Transverse colon (tissue), 4 donors: ENCODE results near the gene POLR1D. TPM values are rescaled to one million over a fixed set of nuclear protein-coding genes. Genes with fewer than 3 reads are reported as not detected.

Experiments
- DNase-seq: peaks from one replicate; pipeline ENCODE4 v3.0.0-alpha.2; 2019
- H3K27ac ChIP-seq, 4 donors: fragments of 200-600 bp; sonication (generic); 2 replicates each; pipeline ENCODE4 v1.5.1; 2016 to 2018; ENCODE audit warnings: inconsistent platforms in 4 of 4
- H3K27me3 ChIP-seq: fragments of 200-600 bp; sonication (generic); 2 replicates; pipeline ENCODE4 v1.5.1; 2017; ENCODE audit warnings: inconsistent platforms
- H3K36me3 ChIP-seq, 4 donors: fragments of 200-600 bp; sonication (generic); 2 replicates each; pipeline ENCODE4 v1.5.1; 2017 to 2019; ENCODE audit warnings: inconsistent platforms in 4 of 4
- H3K4me1 ChIP-seq, 4 donors: fragments of 200-600 bp; sonication (generic); 2 replicates each; pipeline ENCODE4 v1.5.1; 2017 to 2020; ENCODE audit warnings: inconsistent platforms in 4 of 4
- H3K4me3 ChIP-seq, 4 donors: fragments of 200-600 bp; sonication (generic); 1 replicate in 1 of 4; 2 replicates in 3 of 4; pipeline versions ENCODE4 v1.5.1 to v1.6.1; 2017 to 2019; ENCODE audit warnings: inconsistent platforms in 4 of 4
- H3K9me3 ChIP-seq, 2 donors: fragments of 200-600 bp; sonication (generic); 2 replicates each; pipeline ENCODE4 v1.5.1; 2017 to 2019; ENCODE audit warnings: inconsistent platforms in 2 of 2
- EP300 ChIP-seq: sonication (generic); formaldehyde crosslinking; IDR thresholded peaks from one replicate; pipeline ENCODE4 v1.6.1; 2017; ENCODE audit warnings: antibody characterized with exemption, low read depth
- POLR2A ChIP-seq: fragments of 450-650 bp; IDR thresholded peaks from one replicate; pipeline ENCODE4 v1.6.1; 2016; ENCODE audit warnings: antibody characterized with exemption, mild to moderate bottlenecking, moderate library complexity
- POLR2AphosphoS5 ChIP-seq, 3 donors: sonication (generic); formaldehyde crosslinking; IDR thresholded peaks; one replicate each; pipeline ENCODE4 v1.6.1; 2016; ENCODE audit warnings: antibody characterized with exemption in 3 of 3
- WGBS, 2 donors: methylation state at CpG; one replicate each; pipeline ENCODE4 v1.1.5; 2018; ENCODE audit warnings: low coverage in 1 of 2; 5-methylcytosine and 5-hydroxymethylcytosine counted together
- in situ Hi-C, 4 donors: fragments of 200-750 bp; cut with MboI; loops; one replicate each; pipeline versions ENCODE4 v1.15.0 to v1.15.1; 2017; ENCODE audit warnings: low sequenced_read_pairs in 3 of 4, low pct_ligation_motif_present in 1 of 4, low pct_unique_long_range_greater_than_20kb in 1 of 4
- intact Hi-C: fragments of 100-400 bp; cut with DNase I; formaldehyde crosslinking; loops from one replicate; pipeline ENCODE4 v1.15.1; 2023; ENCODE audit warnings: low total_unique reads
- total RNA-seq, 4 donors: library from RNA; depleted of rRNA; stranded (reverse); fragments of >200 nt; gene quantifications; one replicate each; pipeline ENCODE4 v1.1.0, GENCODE V29; 2016
- TF ChIP-seq, protein P1 (sequence below), 5 experiments: fragments of 200-600 bp in 3 of 5; fragments of 450-650 bp in 2 of 5; sonication (generic) in 3 of 5; IDR thresholded peaks; 1 replicate in 2 of 5; 2 replicates in 3 of 5; pipeline ENCODE4 v1.5.1; 2016 to 2017; ENCODE audit warnings: antibody characterized with exemption in 5 of 5, inconsistent platforms in 3 of 5, mild to moderate bottlenecking in 2 of 5, moderate library complexity in 1 of 5

POLR1D gene
- total RNA-seq, 4 donors from 2014 or later: 45.6 to 120 (median 90.4) TPM

GRCh38 chr13:27605099-27605498 lies 16.6 kb upstream of the POLR1D start:
- TF ChIP-seq POLR2A (no peak), POLR2AphosphoS5 (IDR thresholded peaks at IDR 0.05) (no peak), EP300 (no peak)
- TF ChIP-seq, protein P1, sequence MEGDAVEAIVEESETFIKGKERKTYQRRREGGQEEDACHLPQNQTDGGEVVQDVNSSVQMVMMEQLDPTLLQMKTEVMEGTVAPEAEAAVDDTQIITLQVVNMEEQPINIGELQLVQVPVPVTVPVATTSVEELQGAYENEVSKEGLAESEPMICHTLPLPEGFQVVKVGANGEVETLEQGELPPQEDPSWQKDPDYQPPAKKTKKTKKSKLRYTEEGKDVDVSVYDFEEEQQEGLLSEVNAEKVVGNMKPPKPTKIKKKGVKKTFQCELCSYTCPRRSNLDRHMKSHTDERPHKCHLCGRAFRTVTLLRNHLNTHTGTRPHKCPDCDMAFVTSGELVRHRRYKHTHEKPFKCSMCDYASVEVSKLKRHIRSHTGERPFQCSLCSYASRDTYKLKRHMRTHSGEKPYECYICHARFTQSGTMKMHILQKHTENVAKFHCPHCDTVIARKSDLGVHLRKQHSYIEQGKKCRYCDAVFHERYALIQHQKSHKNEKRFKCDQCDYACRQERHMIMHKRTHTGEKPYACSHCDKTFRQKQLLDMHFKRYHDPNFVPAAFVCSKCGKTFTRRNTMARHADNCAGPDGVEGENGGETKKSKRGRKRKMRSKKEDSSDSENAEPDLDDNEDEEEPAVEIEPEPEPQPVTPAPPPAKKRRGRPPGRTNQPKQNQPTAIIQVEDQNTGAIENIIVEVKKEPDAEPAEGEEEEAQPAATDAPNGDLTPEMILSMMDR (IDR thresholded peaks at IDR 0.05): no peak
- H3K27me3 ChIP-seq: no peaks in the 10 kb centered on the region
- intact Hi-C loops (no loop called here), in situ Hi-C loops (no loop called here)
- WGBS, 2 donors: 88 to 97% methylated on average over 3 of the region's 3 CpGs
- H3K9me3 ChIP-seq: no peaks in the 10 kb centered on the region
- no peak for DNase-seq
- H3K4me3 ChIP-seq: no peak overlapping the region
- no peaks in the 10 kb centered on the region for H3K36me3 ChIP-seq
- H3K27ac ChIP-seq: no peak overlapping the region
- peaks cover 0 to 18% (median 9%) of the 10 kb centered on the region in 4 donors for H3K4me1 ChIP-seq

GRCh38 chr13:27605610-27606200 lies 16.0 kb upstream of the POLR1D start:
- no peaks in the 10 kb centered on the region for H3K27me3 ChIP-seq
- H3K4me1 ChIP-seq: peaks cover 0 to 16% (median 9%) of the 10 kb centered on the region in 4 donors
- in situ Hi-C loops: no loop called here
- WGBS, 2 donors: 66 to 75% methylated on average over 2 of the region's 2 CpGs
- intact Hi-C loops: no loop called here
- no peak overlapping the region for H3K4me3 ChIP-seq
- no peak for TF ChIP-seq POLR2AphosphoS5 (IDR thresholded peaks at IDR 0.05)
- TF ChIP-seq EP300: no peak
- TF ChIP-seq, protein P1 (IDR thresholded peaks at IDR 0.05): no peak
- TF ChIP-seq POLR2A: no peak
- H3K9me3 ChIP-seq: no peaks in the 10 kb centered on the region
- DNase-seq: no peak
- H3K36me3 ChIP-seq: no peaks in the 10 kb centered on the region
- no peak overlapping the region for H3K27ac ChIP-seq

DNA sequence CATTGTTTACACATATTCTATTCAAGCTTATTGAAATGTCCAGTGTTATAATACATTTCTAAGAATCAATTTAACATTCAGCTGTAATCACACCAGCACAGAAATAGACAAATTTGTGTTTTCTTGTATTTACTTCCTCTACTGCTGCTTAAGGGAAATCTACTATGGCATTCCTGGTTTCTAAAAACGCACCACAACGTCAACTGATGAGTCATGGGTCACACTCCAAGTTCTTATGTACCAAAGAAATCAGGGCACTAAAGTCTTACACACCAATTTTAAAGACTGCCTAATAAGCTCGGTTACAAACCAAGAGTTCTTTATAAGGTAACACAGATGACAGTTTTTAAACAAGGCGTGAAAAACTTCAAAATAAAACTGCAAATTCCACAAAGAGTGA lies 14.6 kb upstream of the POLR1D start:
- in situ Hi-C loops: no loop called here
- H3K4me3 ChIP-seq: no peak overlapping the region
- H3K27me3 ChIP-seq: no peaks in the 10 kb centered on the region
- no peak for TF ChIP-seq POLR2A
- no peak for TF ChIP-seq POLR2AphosphoS5 (IDR thresholded peaks at IDR 0.05)
- TF ChIP-seq, protein P1 (IDR thresholded peaks at IDR 0.05): no peak
- TF ChIP-seq EP300: no peak
- H3K4me1 ChIP-seq: peaks cover 0 to 16% (median 9%) of the 10 kb centered on the region in 4 donors
- WGBS, 2 donors: 37 to 47% methylated on average over 4 of the region's 4 CpGs
- intact Hi-C loops: no loop called here
- no peaks in the 10 kb centered on the region for H3K36me3 ChIP-seq
- peak; percentile 23 for DNase-seq
- H3K9me3 ChIP-seq: no peaks in the 10 kb centered on the region
- peak overlapping the region in 1 of 4 donors; percentile 11 for H3K27ac ChIP-seq

DNA sequence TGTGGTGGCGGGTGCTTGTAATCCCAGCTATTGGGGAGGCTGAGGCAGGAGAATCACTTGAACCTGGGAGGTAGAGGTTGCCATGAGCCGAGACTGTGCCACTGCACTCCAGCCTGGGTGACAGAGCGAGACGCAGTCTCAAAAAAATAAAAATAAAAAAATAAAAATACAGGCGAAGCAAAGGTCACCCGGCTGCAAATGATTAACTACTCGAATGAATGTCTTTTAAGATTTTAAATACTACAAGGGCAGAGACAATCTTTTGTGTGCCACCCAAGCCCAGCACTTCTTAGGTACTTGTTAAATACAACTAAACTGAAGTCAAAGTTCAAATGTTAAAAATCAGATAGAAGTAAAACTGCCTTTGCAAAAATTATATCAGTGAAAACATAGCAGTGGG lies 8.1 kb upstream of the POLR1D start:
- Histone ChIP-seq H3K27me3 (no peaks in the 10 kb centered on the region), H3K4me3 (no peak overlapping the region), H3K36me3 (no peaks in the 10 kb centered on the region), H3K4me1 (peaks cover 0 to 25% (median 3%) of the 10 kb centered on the region in 4 donors), H3K9me3 (peaks cover 0 to 5% of the 10 kb centered on the region in 2 donors), H3K27ac (peak overlapping the region in 3 of 4 donors; percentile 11 to 30 (median 23))
- in situ Hi-C loops: loop anchor here in 1 of 4 donors (10.0 kb wide), 1 partner anchor 159 kb away; the partner anchor contains the start of gene MTIF3
- DNase-seq: no peak
- intact Hi-C loops: loop anchor here (10.0 kb wide), 1 partner anchor 189 kb away; the partner anchor contains the start of gene GTF3A
- TF ChIP-seq EP300 (no peak), POLR2A (no peak), POLR2AphosphoS5 (IDR thresholded peaks at IDR 0.05) (no peak)
- TF ChIP-seq, protein P1 (IDR thresholded peaks at IDR 0.05): no peak
- WGBS, 2 donors: 56 to 57% methylated on average over 6 to 7 of the region's 7 CpGs
